Spleen (tissue), 7 donors: ENCODE data around the gene MEGF9.

Experiments
- CTCF ChIP-seq, 11 experiments: fragments of 200-600 bp in 7 of 11; fragments of 450-650 bp in 4 of 11; sonication (generic) in 4 of 11; IDR thresholded peaks in 8 of 11; conservative IDR thresholded peaks in 3 of 11; 1 replicate in 7 of 11; 2 replicates in 4 of 11; pipeline versions ENCODE4 v1.4.0 to v1.8.0; 2016 to 2021; ENCODE audit warnings: antibody characterized with exemption in 11 of 11, inconsistent platforms in 4 of 11, mild to moderate bottlenecking in 1 of 11
- POLR2A ChIP-seq, 3 donors: fragments of 450-650 bp; IDR thresholded peaks; one replicate each; pipeline ENCODE4 v1.5.1; 2017; ENCODE audit warnings: antibody characterized with exemption in 3 of 3, mild to moderate bottlenecking in 1 of 3
- POLR2AphosphoS5 ChIP-seq, 3 donors: sonication (generic); formaldehyde crosslinking; IDR thresholded peaks; one replicate each; pipeline ENCODE4 v1.5.1; 2017; ENCODE audit warnings: antibody characterized with exemption in 3 of 3
- donor health status: DM: no; HTN: no; CAD: no; lungs with moderate emphysema.
- donor health status: DM: no; HTN: no; CAD: no.
- donor health status: DM: no; HTN: no; CAD: no.

GRCh38 chr9:120742951-120743416, 28.7 kb upstream of the MEGF9 start:
- TF ChIP-seq CTCF (IDR thresholded peaks at IDR 0.05 in 8 of 11, conservative IDR thresholded peaks at IDR 0.05 in 3 of 11) (peak in 8 of 11 experiments; percentile 21 to 70 (median 58)), POLR2A (IDR thresholded peaks at IDR 0.05) (no peak), POLR2AphosphoS5 (IDR thresholded peaks at IDR 0.05) (no peak)
